Gastroesophageal sphincter (tissue), 4 donors: ENCODE data around the gene ATG13. TPM values are rescaled to one million over a fixed set of nuclear protein-coding genes. Genes with fewer than 3 reads are reported as not detected.
"Not testable (repeated sequence)": the region's sequence is repeated elsewhere in the genome, so short reads cannot be mapped to it uniquely, and the experiment has no call there.

Source experiments
- ATAC-seq: fragments of 150-250 bp; one replicate; pipeline ENCODE4 v1.9.1; 2016; ENCODE audit warnings: mild to moderate bottlenecking, moderate library complexity
- H3K27ac ChIP-seq, 4 donors: fragments of 200-600 bp; sonication (generic) in 3 of 4; 1 replicate in 3 of 4; 2 replicates in 1 of 4; pipeline ENCODE4 v1.5.1; 2016 to 2019
- H3K27me3 ChIP-seq: fragments of 200-600 bp; sonication (generic); one replicate; pipeline ENCODE4 v1.5.1; 2019
- H3K36me3 ChIP-seq, 2 donors: fragments of 200-600 bp; sonication (generic); one replicate each; pipeline ENCODE4 v1.5.1; 2019; ENCODE audit warnings: control low read depth in 1 of 2
- H3K4me1 ChIP-seq, 3 donors: fragments of 200-600 bp; sonication (generic); 1 replicate in 2 of 3; 2 replicates in 1 of 3; pipeline ENCODE4 v1.5.1; 2016 to 2019; ENCODE audit warnings: control low read depth in 2 of 3
- H3K4me3 ChIP-seq, 2 donors: fragments of 200-600 bp; sonication (generic); one replicate each; pipeline ENCODE4 v1.5.1; 2019; ENCODE audit warnings: mild to moderate bottlenecking in 1 of 2, moderate library complexity in 1 of 2
- H3K9me3 ChIP-seq, 3 donors: fragments of 200-600 bp; sonication (generic); one replicate each; pipeline ENCODE4 v1.5.1; 2017 to 2019; ENCODE audit warnings: control low read depth in 2 of 3
- CTCF ChIP-seq, 4 experiments: fragments of 200-600 bp in 2 of 4; fragments of 450-650 bp in 2 of 4; sonication (generic) in 1 of 4; IDR thresholded peaks; one replicate each; pipeline ENCODE4 v1.5.1; 2017 to 2019; ENCODE audit warnings: antibody characterized with exemption in 4 of 4, mild to moderate bottlenecking in 2 of 4, moderate library complexity in 2 of 4
- EP300 ChIP-seq: sonication (generic); formaldehyde crosslinking; IDR thresholded peaks from one replicate; pipeline ENCODE4 v1.6.1; 2017; ENCODE audit warnings: antibody characterized with exemption, mild to moderate bottlenecking
- POLR2A ChIP-seq, 2 donors: fragments of 450-650 bp; IDR thresholded peaks; one replicate each; pipeline ENCODE4 v1.6.1; 2017; ENCODE audit warnings: antibody characterized with exemption in 2 of 2, mild to moderate bottlenecking in 2 of 2, moderate library complexity in 1 of 2
- POLR2AphosphoS5 ChIP-seq: sonication (generic); formaldehyde crosslinking; IDR thresholded peaks from one replicate; pipeline ENCODE4 v1.6.1; 2017; ENCODE audit warnings: antibody characterized with exemption
- WGBS, 2 donors: methylation state at CpG; one replicate each; pipeline ENCODE4 v1.1.5; 2018; ENCODE audit warnings: low coverage in 1 of 2; 5-methylcytosine and 5-hydroxymethylcytosine counted together
- total RNA-seq, 4 donors: library from RNA; depleted of rRNA; stranded (reverse); fragments of >200 nt; gene quantifications; one replicate each; pipeline ENCODE4 v1.1.0, GENCODE V29; 2016

Gene ATG13
- total RNA-seq, result 10 to 100 TPM; 47.8 to 81.1 (median 69.5) TPM

GRCh38 chr11:46617134-46617971 lies at the start of gene ATG13, which contains the start of gene HARBI1:
Gene ATG13 (plus strand): TSS chr11:46617553. CDS start chr11:46644292, 26,739 bp downstream.
Gene HARBI1 (minus strand): TSS chr11:46617227. CDS start chr11:46616237, 990 bp downstream.
- peaks cover 0 to 28% of the 10 kb centered on the region in 2 donors for H3K36me3 ChIP-seq
- 0% methylated on average over 4 to 25 of the region's 72 CpGs for WGBS, 2 donors
- H3K9me3 ChIP-seq, result no peaks in the 10 kb centered on the region
- peak; percentile 99 for ATAC-seq
- peak within 1 kb of the TSS; percentile 94 to 98 (median 96) for H3K27ac ChIP-seq
- H3K4me3 ChIP-seq, result peak within 1 kb of the TSS; percentile 79 to 92
- H3K27me3 ChIP-seq, result no peaks in the 10 kb centered on the region
- TF ChIP-seq CTCF (IDR thresholded peaks at IDR 0.05) (peak; percentile 64 to 90 (median 74)), POLR2A (IDR thresholded peaks at IDR 0.05) (peak; percentile 20 to 26), POLR2AphosphoS5 (peak; percentile 40), EP300 (no peak)
- H3K4me1 ChIP-seq, result peaks cover 2 to 62% (median 14%) of the 10 kb centered on the region in 3 donors

GRCh38 chr11:46570790-46571398 lies 46.5 kb upstream of the ATG13 start:
- no peak for TF ChIP-seq POLR2A (IDR thresholded peaks at IDR 0.05)
- peaks cover 0 to 22% (median 0%) of the 10 kb centered on the region in 3 donors for H3K4me1 ChIP-seq
- no peak for ATAC-seq
- H3K4me3 ChIP-seq, result no peak overlapping the region
- WGBS, 2 donors, result 40 to 41% methylated on average over 1 to 2 of the region's 2 CpGs
- H3K9me3 ChIP-seq, result no peaks in the 10 kb centered on the region
- no peaks in the 10 kb centered on the region for H3K36me3 ChIP-seq
- no peak overlapping the region for H3K27ac ChIP-seq
- H3K27me3 ChIP-seq, result no peaks in the 10 kb centered on the region

- H3K27me3 ChIP-seq, result no peaks in the 10 kb centered on the region
- no peak overlapping the region for H3K27ac ChIP-seq
- no peak for TF ChIP-seq CTCF (IDR thresholded peaks at IDR 0.05)
- ATAC-seq, result no peak
- peaks cover 0 to 22% (median 0%) of the 10 kb centered on the region in 3 donors for H3K4me1 ChIP-seq
- H3K4me3 ChIP-seq, result no peak overlapping the region
- WGBS, 2 donors, result 7 to 15% methylated on average over 1 of the region's 1 CpG
- no peaks in the 10 kb centered on the region for H3K36me3 ChIP-seq
- no peaks in the 10 kb centered on the region for H3K9me3 ChIP-seq
Observed at GRCh38 chr11:46574656-46575055, 42.7 kb upstream of the ATG13 start.

- Histone ChIP-seq H3K27me3 (no peaks in the 10 kb centered on the region), H3K27ac (no peak overlapping the region), H3K36me3 (no peaks in the 10 kb centered on the region), H3K9me3 (no peaks in the 10 kb centered on the region), H3K4me3 (no peak overlapping the region), H3K4me1 (peaks cover 0 to 7% (median 0%) of the 10 kb centered on the region in 3 donors)
- no peak for ATAC-seq
- TF ChIP-seq POLR2AphosphoS5 (no peak), EP300 (no peak), POLR2A (IDR thresholded peaks at IDR 0.05) (no peak), CTCF (IDR thresholded peaks at IDR 0.05) (no peak)
- 77 to 100% methylated on average over 1 of the region's 1 CpG for WGBS, 2 donors
Observed at GRCh38 chr11:46577058-46577457, 40.3 kb upstream of the ATG13 start.

GRCh38 chr11:46582588-46582987 lies 34.8 kb upstream of the ATG13 start:
- H3K9me3 ChIP-seq, result no peaks in the 10 kb centered on the region
- no peak overlapping the region for H3K4me3 ChIP-seq
- 93 to 95% methylated on average over 5 of the region's 5 CpGs for whole genome bisulfite sequencing, 2 donors
- H3K27ac ChIP-seq, result no peak overlapping the region
- H3K27me3 ChIP-seq, result no peaks in the 10 kb centered on the region
- no peak for TF ChIP-seq CTCF (IDR thresholded peaks at IDR 0.05)
- no peak for TF ChIP-seq POLR2AphosphoS5
- no peak for TF ChIP-seq EP300
- TF ChIP-seq POLR2A (IDR thresholded peaks at IDR 0.05), result no peak
- no peaks in the 10 kb centered on the region for H3K4me1 ChIP-seq
- ATAC-seq, result no peak
- no peaks in the 10 kb centered on the region for H3K36me3 ChIP-seq

GRCh38 chr11:46583513-46583912 lies 33.8 kb upstream of the ATG13 start:
- no CpG with 5 or more reads among the region's 1 CpG for WGBS, 2 donors
- not testable (repeated sequence) for H3K4me3 ChIP-seq, H3K9me3 ChIP-seq, H3K36me3 ChIP-seq, H3K27ac ChIP-seq, H3K4me1 ChIP-seq, ATAC-seq, H3K27me3 ChIP-seq
